HepG2 (cell line): ENCODE data around the gene SLC22A23. TPM values are rescaled to one million over a fixed set of nuclear protein-coding genes. Genes with fewer than 3 reads are reported as not detected.

ENCODE experiments used
- CREB1 ChIP-seq, 2 experiments: fragments of 450-650 bp in 1 of 2; IDR thresholded peaks; 2 replicates each; pipeline ENCODE4 v1.6.1; 2016 to 2017; ENCODE audit warnings: control low read depth in 1 of 2, mild to moderate bottlenecking in 1 of 2, missing compliant biosample characterization in 1 of 2, missing genetic modification characterization in 1 of 2
- KDM5B ChIP-seq: sonication (generic); formaldehyde crosslinking; IDR thresholded peaks from 2 replicates; pipeline ENCODE4 v1.4.0; 2020; ENCODE audit warnings: missing genetic modification reagents, mild to moderate bottlenecking, borderline replicate concordance
- KLF6 ChIP-seq: IDR thresholded peaks from 2 replicates; pipeline ENCODE4 v1.8.0; 2016; ENCODE audit warnings: missing biosample characterization, missing genetic modification reagents
- MED13 ChIP-seq: sonication (generic); formaldehyde crosslinking; IDR thresholded peaks from 2 replicates; pipeline ENCODE4 v1.5.0; 2020; ENCODE audit warnings: missing genetic modification reagents
- MED8 ChIP-seq: sonication (generic); formaldehyde crosslinking; IDR thresholded peaks from 2 replicates; pipeline ENCODE4 v1.8.1; 2023; ENCODE audit warnings: mild to moderate bottlenecking, missing genetic modification reagents; ENCODE audit not compliant: insufficient replicate concordance
- MTF2 ChIP-seq: sonication (generic); formaldehyde crosslinking; IDR thresholded peaks from 2 replicates; pipeline ENCODE4 v1.5.0; 2020; ENCODE audit warnings: missing genetic modification reagents, borderline replicate concordance
- MYPOP ChIP-seq: sonication (generic); formaldehyde crosslinking; IDR thresholded peaks from 2 replicates; pipeline ENCODE4 v1.8.1; 2023; ENCODE audit warnings: mild to moderate bottlenecking, moderate library complexity, missing genetic modification reagents
- NFRKB ChIP-seq: fragments of 450-650 bp; IDR thresholded peaks from 2 replicates; pipeline ENCODE4 v1.6.1; 2017
- NONO ChIP-seq, 2 experiments: fragments of 450-650 bp in 1 of 2; sonication (generic) in 1 of 2; formaldehyde crosslinking in 1 of 2; IDR thresholded peaks in 1 of 2; conservative IDR thresholded peaks in 1 of 2; 2 replicates each; pipeline versions ENCODE4 v1.6.1 to v1.8.0; 2017 to 2022; ENCODE audit warnings: mild to moderate bottlenecking in 1 of 2, missing genetic modification reagents in 1 of 2, moderate library complexity in 1 of 2
- ONECUT2 ChIP-seq: sonication (generic); formaldehyde crosslinking; IDR thresholded peaks from 2 replicates; pipeline ENCODE4 v1.4.0; 2020; ENCODE audit warnings: missing genetic modification reagents
- PAWR ChIP-seq: sonication (generic); formaldehyde crosslinking; IDR thresholded peaks from 2 replicates; pipeline ENCODE4 v1.4.0; 2020; ENCODE audit warnings: missing genetic modification reagents, mild to moderate bottlenecking, borderline replicate concordance
- POLR2A ChIP-seq, 2 experiments: IDR thresholded peaks; 2 replicates each; pipeline ENCODE4 v1.6.1; 2011; ENCODE audit warnings: low read depth in 2 of 2, low read length in 2 of 2, mild to moderate bottlenecking in 1 of 2, moderate library complexity in 1 of 2; ENCODE audit not compliant: insufficient read depth in 1 of 2
- SMYD3 ChIP-seq: sonication (generic); formaldehyde crosslinking; IDR thresholded peaks from 2 replicates; pipeline ENCODE4 v1.8.1; 2023; ENCODE audit warnings: mild to moderate bottlenecking, missing genetic modification reagents
- SYNCRIP ChIP-seq: fragments of 200-400 bp; formaldehyde crosslinking; IDR thresholded peaks from 2 replicates; pipeline ENCODE4 v1.6.1; 2018; ENCODE audit warnings: mild to moderate bottlenecking, low read depth, low read length; ENCODE audit not compliant: insufficient read depth
- TERF1 ChIP-seq: sonication (generic); formaldehyde crosslinking; IDR thresholded peaks from 2 replicates; pipeline ENCODE4 v1.8.0; 2022; ENCODE audit warnings: mild to moderate bottlenecking, missing genetic modification reagents, moderate library complexity
- TOE1 ChIP-seq: sonication (generic); formaldehyde crosslinking; IDR thresholded peaks from 2 replicates; pipeline ENCODE4 v1.4.0; 2020; ENCODE audit warnings: mild to moderate bottlenecking, missing genetic modification reagents
- ZBTB26 ChIP-seq: IDR thresholded peaks from 2 replicates; pipeline ENCODE4 v1.6.1; 2016; ENCODE audit warnings: missing compliant biosample characterization, missing genetic modification reagents, borderline replicate concordance
- ZNF138 ChIP-seq: sonication (generic); formaldehyde crosslinking; IDR thresholded peaks from 2 replicates; pipeline ENCODE4 v1.5.0; 2020; ENCODE audit warnings: mild to moderate bottlenecking, low read depth, missing genetic modification reagents
- ZNF331 ChIP-seq: sonication (generic); formaldehyde crosslinking; IDR thresholded peaks from 2 replicates; pipeline ENCODE4 v1.4.0; 2020; ENCODE audit warnings: missing genetic modification reagents
- ZNF34 ChIP-seq: sonication (generic); formaldehyde crosslinking; IDR thresholded peaks from 2 replicates; pipeline ENCODE4 v1.4.0; 2020; ENCODE audit warnings: mild to moderate bottlenecking, missing genetic modification reagents, borderline replicate concordance
- ZNF354B ChIP-seq: sonication (generic); formaldehyde crosslinking; IDR thresholded peaks from 2 replicates; pipeline ENCODE4 v1.8.0; 2022; ENCODE audit warnings: mild to moderate bottlenecking, missing genetic modification reagents
- ZNF800 ChIP-seq: sonication (generic); formaldehyde crosslinking; IDR thresholded peaks from 2 replicates; pipeline ENCODE4 v1.4.0; 2020; ENCODE audit warnings: missing genetic modification reagents
- ZNF850 ChIP-seq: sonication (generic); formaldehyde crosslinking; conservative IDR thresholded peaks from 2 replicates; pipeline ENCODE4 v1.9.0; 2021; ENCODE audit warnings: mild to moderate bottlenecking, missing genetic modification reagents
- ZUFSP ChIP-seq: sonication (generic); formaldehyde crosslinking; IDR thresholded peaks from 2 replicates; pipeline ENCODE4 v1.9.0; 2021; ENCODE audit warnings: missing genetic modification reagents, mild to moderate bottlenecking, borderline replicate concordance
- polyA plus RNA-seq, 8 experiments: library from polyadenylated mRNA; depleted of rRNA in 3 of 8; stranded (reverse) in 7 of 8; unstranded in 1 of 8; fragments of >200 nt; fragmentation: Illumina TruSeq in 4 of 8; extraction: Trizol in 4 of 8; gene quantifications; 2 replicates each; pipeline versions ENCODE4 v1.2.1 to v1.2.3, GENCODE V29; 2011 to 2016; ENCODE audit warnings: low read depth in 4 of 8, missing spikeins in 1 of 8, mixed read lengths in 1 of 8; ENCODE audit not compliant: insufficient read depth in 1 of 8
- total RNA-seq, 5 experiments: library from RNA; depleted of rRNA; stranded (reverse); fragments of >200 nt; fragmentation: Illumina TruSeq; extraction: Trizol; gene quantifications; 2 replicates each; pipeline ENCODE4 v1.2.3, GENCODE V29; 2016; ENCODE audit warnings: low read depth in 1 of 5

SLC22A23 gene
- total and polyA plus RNA-seq, 2 of the 13 experiments (the other 11 are each of a cell fraction or from before 2014, with no cell fraction given), result 11.8 to 17.5 TPM

DNA sequence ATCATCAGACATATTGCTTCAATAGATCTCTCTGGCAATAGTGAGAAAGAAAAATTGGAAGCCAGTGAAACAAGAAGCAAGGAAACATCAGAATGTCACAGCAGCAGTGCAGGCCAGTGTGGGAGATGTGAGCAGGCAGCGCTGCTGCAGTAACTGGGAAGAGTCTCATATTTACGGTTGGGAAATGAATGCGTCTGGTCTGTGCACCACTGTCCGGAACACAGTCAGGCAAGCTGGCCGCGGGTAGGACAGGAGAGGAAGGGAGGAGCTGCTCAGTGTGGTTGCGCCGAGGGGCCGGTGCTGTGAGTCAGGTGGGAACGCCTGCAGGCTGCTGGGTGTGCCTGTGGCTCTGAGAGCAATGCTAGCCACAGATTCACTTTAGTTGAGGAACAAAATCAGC, 204.5 kb downstream of the SLC22A23 start (continued):
- no peak for TF ChIP-seq PAWR
- no peak for TF ChIP-seq POLR2A (IDR thresholded peaks at IDR 0.05; ENCODE audit: insufficient read depth in 1 of 2, low read depth in 2 of 2, low read length in 2 of 2)
- TF ChIP-seq MED13, result no peak
- no peak for TF ChIP-seq ZNF34 (CRISPR knock-in tag)
- TF ChIP-seq ZNF138 (CRISPR knock-in tag), result no peak
- no peak for TF ChIP-seq NONO (IDR thresholded peaks at IDR 0.05)
- TF ChIP-seq NONO (CRISPR knock-in tag; conservative IDR thresholded peaks at IDR 0.05), result 0 out of 2 replicates have a peak, but pooled peaks have one; percentile 18
- no peak for TF ChIP-seq TOE1
- TF ChIP-seq TERF1 (CRISPR knock-in tag), result no peak
- no peak for TF ChIP-seq MED8 (CRISPR knock-in tag)
- TF ChIP-seq KDM5B, result 0 out of 2 replicates have a peak, but pooled peaks have one; percentile 53
- TF ChIP-seq MYPOP (CRISPR knock-in tag), result 0 out of 2 replicates have a peak, but pooled peaks have one; percentile 2
- no peak for TF ChIP-seq ZNF800 (CRISPR knock-in tag)
- TF ChIP-seq ZNF354B (CRISPR knock-in tag), result no peak
- no peak for TF ChIP-seq SMYD3 (CRISPR knock-in tag)
- TF ChIP-seq ONECUT2, result no peak
- TF ChIP-seq ZBTB26 (CRISPR knock-in tag), result 0 out of 2 replicates have a peak, but pooled peaks have one; percentile 26
- TF ChIP-seq ZNF331 (CRISPR knock-in tag), result no peak
- TF ChIP-seq ZUFSP (CRISPR knock-in tag), result no peak
- no peak for TF ChIP-seq KLF6
- TF ChIP-seq MTF2 (CRISPR knock-in tag), result no peak
- TF ChIP-seq SYNCRIP, result no peak
- no peak for TF ChIP-seq NFRKB
- no peak for TF ChIP-seq ZNF850
- no peak for TF ChIP-seq CREB1 (IDR thresholded peaks at IDR 0.05)
- no peak for TF ChIP-seq CREB1 (CRISPR knock-in tag; IDR thresholded peaks at IDR 0.05)
